Pancreas (tissue), 8 donors: ENCODE measurements around the gene UBXN10. TPM values are rescaled to one million over a fixed set of nuclear protein-coding genes. Genes with fewer than 3 reads are reported as not detected.

Source experiments
- polyA plus RNA-seq, 2 donors: library from polyadenylated mRNA; stranded (reverse); fragments of 200-250 nt; gene quantifications; one replicate each; pipeline ENCODE4 v1.2.3, GENCODE V29; 2013
- total RNA-seq, 6 donors: library from RNA; stranded (reverse); fragmentation: NEBNext Ultra II Directional in 4 of 6; extraction: Animal tissue kit (Norgen Biotek cat#: 25700) in 4 of 6; gene quantifications; one replicate each; pipeline versions ENCODE4 v1.2.1 to v1.2.4, GENCODE V29; 2021 to 2023
- donor health status: healthy with polysubstance abuse.
- donor health status: DM: no; HTN: no; CAD: no; lungs with moderate emphysema.
- donor health status: DM: no; HTN: no; CAD: no.
- donor health status: Bipolar disorder and iron deficiency.
- donor health status: DM: yes; HTN: yes; CAD: no.
- donor health status: DM: no; HTN: no; CAD: no.
- donor health status: DM: no; HTN: no; CAD: no.
- donor health status: DM: yes; HTN: yes; CAD: no.

Gene UBXN10
- total and polyA plus RNA-seq, 8 donors = 0.54 to 2.4 (median 0.75) TPM

Other genes starting within 250 kb of the UBXN10 start
- 10 to 100 TPM in 3 of 6 donors, 1 to 10 TPM in 1, under 1 TPM in 2; 0.42 to 53.5 (median 6.1) TPM for gene PLA2G2A, start 206.5 kb upstream of the UBXN10 start, total RNA-seq
- gene PLA2G2A, start 206.5 kb upstream of the UBXN10 start, polyA plus RNA-seq = 10 to 100 TPM in 1 of 2 donors, 1 to 10 TPM in 1; 6.7 to 29.7 TPM
- under 1 TPM in 5 of 6 donors, not detected in 1; 0.12 to 0.67 (median 0.35) TPM for gene PLA2G5, start 115.9 kb upstream of the UBXN10 start, total RNA-seq
- gene PLA2G5, start 115.9 kb upstream of the UBXN10 start, polyA plus RNA-seq = 1 to 10 TPM; 1.7 to 2.0 TPM
- under 1 TPM in 1 of 6 donors, not detected in 5; 0.25 TPM for gene PLA2G2D, start 66.6 kb upstream of the UBXN10 start, total RNA-seq
- not detected for gene PLA2G2D, start 66.6 kb upstream of the UBXN10 start, polyA plus RNA-seq
- not detected for gene PLA2G2F, start 46.8 kb upstream of the UBXN10 start, total RNA-seq
- not detected for gene PLA2G2F, start 46.8 kb upstream of the UBXN10 start, polyA plus RNA-seq
- not detected for gene PLA2G2C, start 422 bp downstream of the UBXN10 start, total RNA-seq
- gene PLA2G2C, start 422 bp downstream of the UBXN10 start, polyA plus RNA-seq = not detected
- under 1 TPM in 5 of 6 donors, not detected in 1; 0.16 to 0.70 (median 0.29) TPM for gene VWA5B1, start 104.8 kb downstream of the UBXN10 start, total RNA-seq
- under 1 TPM; 0.27 to 0.70 TPM for gene VWA5B1, start 104.8 kb downstream of the UBXN10 start, polyA plus RNA-seq